Osteoblast (primary cell): ENCODE measurements around the gene SPARCL1. TPM values are rescaled to one million over a fixed set of nuclear protein-coding genes. Genes with fewer than 3 reads are reported as not detected.

Experiments
- DNase-seq: peaks from one replicate; pipeline ENCODE4 v3.0.0; 2011; ENCODE audit warnings: low spot score, mixed read lengths; ENCODE audit not compliant: insufficient read length; ENCODE audit errors: missing footprints
- H2AFZ ChIP-seq: 2 replicates; pipeline ENCODE4 v1.6.0; 2011; ENCODE audit warnings: mild to moderate bottlenecking, low read length
- H3K27ac ChIP-seq: 2 replicates; pipeline ENCODE4 v1.5.1; 2011; ENCODE audit warnings: mild to moderate bottlenecking, low read depth, low read length, moderate library complexity
- H3K27me3 ChIP-seq: 2 replicates; pipeline ENCODE4 v1.6.0; 2012; ENCODE audit warnings: mild to moderate bottlenecking, control low read depth, inconsistent platforms, low read length, moderate library complexity; ENCODE audit not compliant: insufficient read depth
- H3K36me3 ChIP-seq: 2 replicates; pipeline ENCODE4 v1.5.1; 2011; ENCODE audit warnings: mild to moderate bottlenecking, low read length, control low read depth, moderate library complexity; ENCODE audit not compliant: insufficient read depth
- H3K4me1 ChIP-seq: 2 replicates; pipeline ENCODE4 v1.5.1; 2011; ENCODE audit warnings: mild to moderate bottlenecking, low read length, control low read depth, moderate library complexity; ENCODE audit not compliant: insufficient read depth
- H3K4me2 ChIP-seq: 2 replicates; pipeline ENCODE4 v1.6.0; 2011; ENCODE audit warnings: mild to moderate bottlenecking, low read length; ENCODE audit not compliant: insufficient read depth
- H3K4me3 ChIP-seq: fragments of 200-600 bp; sonication (generic); 3 replicates; pipeline ENCODE4 v1.5.1; 2012; ENCODE audit warnings: mild to moderate bottlenecking, low read length, inconsistent platforms; ENCODE audit not compliant: insufficient read depth
- H3K79me2 ChIP-seq: 2 replicates; pipeline ENCODE4 v1.6.0; 2012; ENCODE audit warnings: mild to moderate bottlenecking, low read length, control low read depth, inconsistent platforms; ENCODE audit not compliant: insufficient read depth
- H3K9me3 ChIP-seq: 2 replicates; pipeline ENCODE4 v1.5.1; 2011; ENCODE audit warnings: low read depth, low read length, control low read depth
- H4K20me1 ChIP-seq: 2 replicates; pipeline ENCODE4 v1.6.0; 2012; ENCODE audit warnings: mild to moderate bottlenecking, low read length, control low read depth; ENCODE audit not compliant: insufficient read depth
- total RNA-seq: library from RNA; depleted of rRNA; stranded (reverse); fragments of >200 nt; gene quantifications from 2 replicates; pipeline ENCODE4 v1.2.3, GENCODE V29; 2012
- TF ChIP-seq, protein P1 (sequence below): IDR thresholded peaks from 2 replicates; pipeline ENCODE4 v1.5.1; 2011; ENCODE audit warnings: mild to moderate bottlenecking, low read depth, low read length, moderate library complexity; ENCODE audit errors: extremely low read depth

SPARCL1 gene
- total RNA-seq, 1 donor: not detected

DNA sequence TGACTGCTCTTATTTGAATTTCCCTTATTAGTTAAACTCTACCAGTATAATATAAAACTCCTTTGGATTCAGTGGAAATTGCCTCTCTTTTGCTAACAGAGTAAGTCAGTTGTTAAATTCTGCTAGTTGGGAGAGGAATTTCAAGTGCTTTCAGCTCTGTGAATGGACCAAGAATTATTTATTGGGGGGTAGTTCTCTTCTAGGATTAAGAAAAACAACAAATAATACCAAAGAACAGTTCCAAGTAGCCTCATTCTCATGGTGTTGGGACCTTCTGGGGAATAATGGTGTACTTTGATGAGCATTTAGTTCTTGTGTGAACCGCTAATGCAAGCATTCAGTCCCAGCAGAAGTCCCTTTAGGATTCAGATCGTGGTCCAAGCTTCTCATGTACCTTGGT lies 11.6 kb downstream of the SPARCL1 start:
- Histone ChIP-seq H3K4me3 (no peak overlapping the region), H3K36me3 (no peaks in the 10 kb centered on the region), H3K9me3 (no peaks in the 10 kb centered on the region), H3K27me3 (no peaks in the 10 kb centered on the region), H3K79me2 (no peaks in the 10 kb centered on the region), H3K4me2 (no peak overlapping the region), H2AFZ (no peak overlapping the region), H3K27ac (no peak overlapping the region), H4K20me1 (no peaks in the 10 kb centered on the region), H3K4me1 (peaks cover 16% of the 10 kb centered on the region)
- no peak for DNase-seq
- TF ChIP-seq, protein P1, sequence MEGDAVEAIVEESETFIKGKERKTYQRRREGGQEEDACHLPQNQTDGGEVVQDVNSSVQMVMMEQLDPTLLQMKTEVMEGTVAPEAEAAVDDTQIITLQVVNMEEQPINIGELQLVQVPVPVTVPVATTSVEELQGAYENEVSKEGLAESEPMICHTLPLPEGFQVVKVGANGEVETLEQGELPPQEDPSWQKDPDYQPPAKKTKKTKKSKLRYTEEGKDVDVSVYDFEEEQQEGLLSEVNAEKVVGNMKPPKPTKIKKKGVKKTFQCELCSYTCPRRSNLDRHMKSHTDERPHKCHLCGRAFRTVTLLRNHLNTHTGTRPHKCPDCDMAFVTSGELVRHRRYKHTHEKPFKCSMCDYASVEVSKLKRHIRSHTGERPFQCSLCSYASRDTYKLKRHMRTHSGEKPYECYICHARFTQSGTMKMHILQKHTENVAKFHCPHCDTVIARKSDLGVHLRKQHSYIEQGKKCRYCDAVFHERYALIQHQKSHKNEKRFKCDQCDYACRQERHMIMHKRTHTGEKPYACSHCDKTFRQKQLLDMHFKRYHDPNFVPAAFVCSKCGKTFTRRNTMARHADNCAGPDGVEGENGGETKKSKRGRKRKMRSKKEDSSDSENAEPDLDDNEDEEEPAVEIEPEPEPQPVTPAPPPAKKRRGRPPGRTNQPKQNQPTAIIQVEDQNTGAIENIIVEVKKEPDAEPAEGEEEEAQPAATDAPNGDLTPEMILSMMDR: no peak

DNA sequence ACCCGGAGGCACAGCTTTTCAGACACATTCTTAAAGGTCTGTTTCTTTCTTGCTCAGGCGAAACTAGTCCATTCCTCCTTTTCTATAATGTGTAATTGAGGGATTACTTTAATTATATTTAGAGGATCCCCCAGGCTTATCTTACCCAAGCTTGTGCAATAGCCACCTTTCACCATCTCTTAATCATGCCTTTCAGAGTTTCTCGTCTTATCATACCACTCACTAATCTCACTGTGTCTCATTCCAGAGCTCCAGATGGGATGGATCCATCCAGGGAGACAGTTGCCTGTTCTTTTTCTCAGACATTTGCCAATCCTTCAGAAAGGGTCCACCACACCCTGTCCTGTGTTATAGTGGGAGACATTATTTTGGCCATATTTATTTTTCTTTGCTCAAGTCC lies 12.5 kb downstream of the SPARCL1 start:
- TF ChIP-seq, protein P1: no peak
- no peak overlapping the region for H3K4me3 ChIP-seq
- no peak overlapping the region for H2AFZ ChIP-seq
- H4K20me1 ChIP-seq: no peaks in the 10 kb centered on the region
- no peaks in the 10 kb centered on the region for H3K36me3 ChIP-seq
- DNase-seq: no peak
- H3K4me2 ChIP-seq: no peak overlapping the region
- no peaks in the 10 kb centered on the region for H3K79me2 ChIP-seq
- H3K27me3 ChIP-seq: no peaks in the 10 kb centered on the region
- H3K27ac ChIP-seq: no peak overlapping the region
- peaks cover 8% of the 10 kb centered on the region for H3K4me1 ChIP-seq
- H3K9me3 ChIP-seq: no peaks in the 10 kb centered on the region

DNA sequence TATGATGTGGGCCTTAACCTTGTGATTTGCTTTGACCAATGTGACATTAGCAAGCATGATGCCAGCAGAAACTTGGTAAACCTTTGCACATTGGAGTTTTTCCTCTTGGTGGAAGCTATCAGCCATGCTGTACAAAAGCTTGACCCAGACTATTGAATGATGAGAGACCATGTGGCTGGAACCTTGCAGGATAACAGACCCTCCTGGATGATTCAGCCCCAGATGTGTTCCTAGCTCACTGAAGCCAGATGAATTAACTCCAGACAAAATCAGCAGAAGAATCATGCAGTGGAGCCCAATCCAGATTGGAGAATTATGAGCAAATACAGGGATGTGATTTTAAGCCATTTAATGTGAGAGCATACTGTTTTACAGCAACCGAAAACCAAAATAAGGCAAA lies 16.8 kb downstream of the SPARCL1 start:
- TF ChIP-seq, protein P1: no peak
- no peaks in the 10 kb centered on the region for H3K27me3 ChIP-seq
- peaks cover 7% of the 10 kb centered on the region for H3K4me1 ChIP-seq

DNA sequence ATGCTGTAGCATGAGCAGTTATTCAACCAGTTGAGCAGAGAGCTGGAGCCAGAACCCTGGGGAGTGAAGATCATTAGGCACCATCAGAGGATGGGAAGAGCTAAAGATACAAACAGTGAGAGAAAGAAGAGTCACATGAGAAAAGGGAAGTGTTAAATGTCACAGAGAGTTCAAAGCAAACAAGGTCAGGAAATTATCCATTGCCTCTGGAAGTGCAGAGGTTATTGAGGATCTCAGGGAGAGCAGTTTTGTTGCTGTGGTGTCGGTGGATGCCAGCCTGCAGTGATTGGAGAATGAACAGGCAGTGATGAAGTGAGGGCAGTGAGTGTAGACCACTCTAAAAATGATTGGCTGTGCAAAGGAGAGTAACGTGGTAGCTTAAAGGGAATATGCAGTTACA lies 17.7 kb downstream of the SPARCL1 start:
- H3K27ac ChIP-seq: no peak overlapping the region
- peaks cover 16% of the 10 kb centered on the region for H3K4me1 ChIP-seq
- no peaks in the 10 kb centered on the region for H4K20me1 ChIP-seq
- no peaks in the 10 kb centered on the region for H3K9me3 ChIP-seq
- no peak overlapping the region for H2AFZ ChIP-seq
- TF ChIP-seq, protein P1: no peak
- no peaks in the 10 kb centered on the region for H3K79me2 ChIP-seq
- H3K4me3 ChIP-seq: no peak overlapping the region
- no peak for DNase-seq
- no peaks in the 10 kb centered on the region for H3K27me3 ChIP-seq
- H3K4me2 ChIP-seq: no peak overlapping the region
- H3K36me3 ChIP-seq: no peaks in the 10 kb centered on the region

More for the DNA sequence above, 16.8 kb downstream of the SPARCL1 start:
- Histone ChIP-seq H3K4me2 (no peak overlapping the region), H3K4me3 (no peak overlapping the region), H3K79me2 (no peaks in the 10 kb centered on the region), H3K27ac (no peak overlapping the region), H2AFZ (no peak overlapping the region), H3K36me3 (no peaks in the 10 kb centered on the region), H3K9me3 (no peaks in the 10 kb centered on the region), H4K20me1 (no peaks in the 10 kb centered on the region)
- DNase-seq: no peak
